HG03342 (cell line): ENCODE data around the gene ZNF248.
"Not testable (repeated sequence)": the region's sequence is repeated elsewhere in the genome, so short reads cannot be mapped to it uniquely, and the experiment has no call there.

Experiments
- ATAC-seq: cut with Tn5 transposase; IDR thresholded peaks from one replicate; pipeline ENCODE4 v1.9.1; 2021; ENCODE audit warnings: mild to moderate bottlenecking, moderate library complexity; ENCODE audit not compliant: unreplicated experiment

The ZNF248 gene

GRCh38 chr10:37748170-37748569 lies 109.2 kb downstream of the ZNF248 start:
- no peak for ATAC-seq

GRCh38 chr10:37747081-37747480 lies 110.3 kb downstream of the ZNF248 start:
- no peak for ATAC-seq

GRCh38 chr10:37741831-37742230 lies 115.6 kb downstream of the ZNF248 start:
- ATAC-seq = no peak

GRCh38 chr10:37739181-37739580 lies 118.2 kb downstream of the ZNF248 start:
- ATAC-seq = no peak

- not testable (repeated sequence) for ATAC-seq
Observed at GRCh38 chr10:37738241-37738640, 119.2 kb downstream of the ZNF248 start.

- ATAC-seq = no peak
Observed at GRCh38 chr10:37737336-37737735, 120.1 kb downstream of the ZNF248 start.

GRCh38 chr10:37736120-37736519 lies 121.3 kb downstream of the ZNF248 start:
- ATAC-seq = no peak

- ATAC-seq = no peak
Observed at GRCh38 chr10:37734971-37735370, 122.4 kb downstream of the ZNF248 start.
